Activated gamma-delta T cell treated with anti-CD3 and anti-CD28 coated beads, Interleukin-2, amount 50 U/mL, for 16 hours (primary cell): Measurements from ENCODE around the gene IER5.

Experiments
- DNase-seq: peaks from one replicate; pipeline ENCODE4 v3.0.0-alpha.2; 2020; ENCODE audit warnings: low read depth

The IER5 gene

DNA sequence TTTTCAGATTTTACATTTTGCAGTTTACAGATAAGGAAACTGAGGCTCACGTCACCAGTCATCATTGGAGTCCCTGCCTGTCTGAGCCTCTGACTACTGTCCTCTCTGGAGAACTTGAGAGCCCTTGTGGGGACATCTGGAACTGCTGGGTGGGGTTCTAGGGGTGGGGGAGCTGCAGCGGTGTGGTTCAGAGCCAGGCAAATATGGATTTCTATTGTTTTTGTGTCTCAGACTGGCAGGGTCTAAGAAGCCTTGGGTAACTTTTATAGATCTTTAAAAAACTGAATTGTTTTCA, 46.9 kb downstream of the IER5 start:
- no peak for DNase-seq

DNA sequence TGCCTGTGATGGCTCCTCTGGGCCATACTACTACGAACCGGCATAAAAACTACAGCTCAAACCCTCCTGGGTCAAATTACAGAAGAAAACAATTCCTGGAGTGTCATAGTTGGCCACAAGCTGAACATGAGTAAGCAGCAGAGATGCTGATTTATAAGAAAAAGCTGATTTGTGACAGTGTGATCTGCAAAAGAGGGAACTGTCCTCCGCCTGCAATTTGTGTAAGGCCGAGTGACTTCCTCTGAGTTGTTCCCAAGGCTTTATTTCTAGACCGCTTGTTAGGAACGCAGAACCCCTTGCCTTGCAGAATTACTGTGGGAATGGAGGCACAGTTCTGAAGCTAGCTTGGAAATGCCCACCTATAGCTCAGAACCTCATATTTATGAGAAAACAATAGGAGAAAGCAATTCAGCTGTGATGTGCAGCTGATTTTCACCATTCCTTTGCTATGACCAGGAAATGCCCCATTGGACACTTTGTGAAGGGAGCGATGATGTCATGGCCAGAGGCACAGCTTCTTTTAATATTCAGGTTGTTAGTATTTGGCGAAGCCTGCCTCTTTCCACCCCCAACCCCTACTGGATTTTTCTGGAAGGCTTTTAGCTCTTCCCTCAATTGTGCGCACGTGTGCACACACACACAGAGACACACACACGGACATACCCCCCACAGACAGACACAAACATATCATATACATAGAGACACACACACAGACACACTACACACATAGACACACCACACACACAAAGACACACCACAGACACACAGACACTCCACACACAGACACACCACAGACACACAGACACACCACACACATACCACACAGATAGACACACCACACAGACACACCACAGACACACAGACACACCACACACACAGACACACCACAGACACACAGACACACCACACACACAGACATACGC, 47.6 kb downstream of the IER5 start:
- no peak for DNase-seq

DNA sequence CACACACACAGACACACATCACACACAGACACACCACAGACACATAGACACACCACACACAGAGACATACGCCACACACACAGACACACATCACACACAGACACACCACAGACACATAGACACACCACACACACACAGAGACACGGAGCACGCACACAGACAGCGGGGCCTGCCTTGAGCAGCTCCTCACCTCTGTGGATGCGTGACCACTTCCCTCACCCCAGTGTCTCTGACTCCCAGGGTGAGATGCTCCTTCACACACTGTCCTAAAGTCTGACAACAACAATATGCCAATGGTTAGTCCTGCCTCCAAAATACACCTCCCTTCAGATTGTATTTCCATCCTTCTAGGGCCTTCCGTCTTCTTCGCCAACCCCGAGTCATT, 48.2 kb downstream of the IER5 start:
- DNase-seq = no peak

DNA sequence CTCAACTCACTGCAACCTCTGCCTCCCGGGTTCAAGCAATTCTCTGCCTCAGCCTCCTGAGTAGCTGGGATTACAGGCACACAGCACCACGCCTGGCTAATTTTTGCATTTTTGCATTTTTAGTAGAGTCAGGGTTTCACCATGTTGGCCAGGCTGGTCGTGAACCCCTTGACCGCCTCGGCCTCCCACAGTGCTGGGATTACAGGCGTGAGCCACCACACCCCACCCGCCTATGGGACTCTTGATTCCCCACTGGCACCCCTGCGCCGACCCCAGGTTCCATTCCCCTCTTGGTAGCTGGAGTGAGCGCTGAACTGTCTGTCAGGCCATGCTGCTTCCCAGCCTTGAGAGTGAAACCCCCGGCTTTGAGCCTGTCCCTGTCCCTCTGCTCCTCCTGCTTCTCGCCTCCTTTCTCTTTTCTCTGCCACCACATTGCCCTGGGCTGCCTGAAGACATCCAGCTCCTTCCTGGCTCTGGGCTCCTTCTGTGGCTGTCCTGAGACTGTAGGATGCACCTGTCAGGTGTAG, 48.8 kb downstream of the IER5 start:
- DNase-seq = no peak

DNA sequence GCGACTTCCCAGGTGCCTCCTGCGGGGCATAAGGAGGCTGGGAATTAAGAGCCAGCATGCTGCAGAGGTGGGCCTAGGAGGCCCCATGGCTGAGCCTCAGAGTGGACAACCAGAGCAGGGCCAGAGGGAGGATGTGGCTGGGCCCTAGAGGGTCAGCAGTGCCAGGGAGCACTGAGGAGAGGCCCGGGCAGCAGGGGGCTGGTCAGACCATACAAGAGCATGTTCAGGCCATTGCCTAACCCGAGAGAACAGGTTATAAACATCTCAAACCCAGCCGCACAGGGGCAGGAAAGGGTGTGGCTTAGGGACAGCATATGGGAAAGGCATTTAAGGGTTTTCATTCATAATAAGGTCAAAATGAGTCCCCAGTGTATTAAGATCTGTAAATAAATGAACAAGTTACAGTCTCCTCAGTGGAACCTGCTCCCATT, 51.1 kb downstream of the IER5 start:
- DNase-seq = no peak

DNA sequence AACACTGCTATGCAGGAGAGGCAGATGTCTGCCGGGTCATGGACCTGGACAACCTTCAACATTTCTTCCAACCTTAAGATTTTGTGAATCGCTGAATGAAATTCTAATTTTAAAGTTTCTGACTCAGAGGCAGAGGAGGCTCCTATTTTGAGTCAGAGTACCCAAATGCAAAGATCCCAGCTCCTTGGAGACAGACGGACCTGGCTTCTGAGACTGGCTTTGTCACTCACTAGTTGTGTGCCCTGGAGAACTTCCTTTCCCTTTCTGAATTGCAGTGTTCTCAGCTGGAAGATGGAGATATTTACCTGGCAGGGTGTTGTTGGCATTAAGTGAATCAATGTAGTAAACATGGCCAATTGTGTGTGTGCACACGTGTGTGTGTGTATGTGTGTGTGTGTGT, 51.9 kb downstream of the IER5 start:
- no peak for DNase-seq

DNA sequence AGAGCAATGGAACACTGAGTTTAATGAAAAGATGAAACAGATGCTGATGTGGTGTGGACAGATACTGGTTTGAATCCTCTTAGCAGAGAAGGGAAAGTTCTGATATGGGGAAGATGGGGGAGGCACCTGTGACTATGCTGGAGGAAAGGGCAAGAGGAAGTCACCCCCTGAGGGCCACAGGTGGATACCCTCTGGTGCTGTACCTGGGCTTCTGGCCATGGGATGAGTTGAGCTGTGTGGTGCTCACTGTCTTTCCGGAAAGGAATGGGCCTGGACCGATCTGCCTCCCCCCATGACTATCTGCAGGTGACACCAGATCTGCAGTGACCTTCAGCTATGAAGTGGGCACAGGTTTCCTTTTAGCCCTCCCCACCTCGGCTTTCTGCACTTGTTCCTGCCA, 52.4 kb downstream of the IER5 start:
- DNase-seq = no peak

DNA sequence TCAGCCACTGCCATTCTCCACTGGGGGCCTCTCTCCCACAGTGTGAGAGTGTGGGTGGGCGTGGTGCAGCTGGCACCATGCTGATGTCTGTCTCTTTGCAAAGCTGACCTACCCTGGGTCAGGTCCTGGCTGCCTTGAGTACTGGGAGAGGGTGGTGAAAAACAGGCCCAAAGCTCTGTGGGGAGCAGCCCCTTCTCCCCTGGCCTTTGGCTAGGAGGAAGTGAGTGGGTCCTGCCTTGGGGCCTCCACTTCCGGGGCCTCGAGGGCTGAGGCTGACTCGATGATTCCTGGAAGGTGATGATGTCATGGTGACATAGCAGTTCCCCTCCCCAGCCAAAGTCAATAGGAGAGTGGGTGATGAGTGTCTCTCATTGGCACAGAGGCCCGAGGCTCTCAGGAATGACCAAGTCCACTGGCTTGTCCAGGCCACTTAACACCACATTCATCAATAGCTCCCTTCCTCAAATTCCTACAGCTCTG, 53.0 kb downstream of the IER5 start:
- DNase-seq = peak; percentile 37
